Endothelial cell of umbilical vein (primary cell): ENCODE measurements around the gene MED4. TPM values are rescaled to one million over a fixed set of nuclear protein-coding genes. Genes with fewer than 3 reads are reported as not detected.

ENCODE experiments used
- BruUV-seq: library from RNA; stranded (reverse); fragments of 400-500 nt; replicated peaks from 2 replicates; lab custom pipeline; 2021; lab: Mats Ljungman, UMichigan
- CTCF ChIA-PET: fragments of 300-600, 350-600 bp; sonication (Branson Sonifier 250); formaldehyde crosslinking; loops from one replicate; lab custom pipeline; 2021; ENCODE audit warnings: antibody characterized with exemption, inconsistent platforms; lab: Charles Lee
- POLR2A ChIA-PET: fragments of 300-600, 350-600 bp; sonication (Branson Sonifier 250); formaldehyde crosslinking; loops from one replicate; lab custom pipeline; 2021; ENCODE audit warnings: antibody characterized with exemption, inconsistent platforms; lab: Charles Lee
- DNase-seq: peaks from one replicate; pipeline ENCODE4 v3.0.0-alpha.2; 2011; ENCODE audit warnings: low read depth, low spot score
- FAIRE-seq: peaks from 2 replicates; lab custom pipeline; 2011; peaks lifted over from hg19 to GRCh38; lab: Jason Lieb, UNC
- H2AFZ ChIP-seq: 2 replicates; pipeline ENCODE4 v1.6.0; 2012; ENCODE audit warnings: low read depth, low read length, control low read depth, inconsistent platforms
- H3K27ac ChIP-seq: 2 replicates; pipeline ENCODE4 v1.5.1; 2011; ENCODE audit warnings: low read depth, mild to moderate bottlenecking, control low read depth, low read length, moderate library complexity; ENCODE audit not compliant: insufficient read depth
- H3K27me3 ChIP-seq, 2 experiments: 2 replicates each; pipeline versions ENCODE4 v1.6.0 to v1.6.1; 2011; ENCODE audit warnings: low read length in 2 of 2, mixed read lengths in 1 of 2; ENCODE audit not compliant: control insufficient read depth in 2 of 2, insufficient read depth in 2 of 2
- H3K36me3 ChIP-seq, 2 experiments: 2 replicates in 1 of 2; 3 replicates in 1 of 2; pipeline ENCODE4 v1.5.1; 2011; ENCODE audit warnings: low read length in 2 of 2, mild to moderate bottlenecking in 1 of 2, moderate library complexity in 1 of 2; ENCODE audit not compliant: control insufficient read depth in 2 of 2, insufficient read depth in 2 of 2; ENCODE audit errors: extremely low read depth in 1 of 2
- H3K4me1 ChIP-seq: 3 replicates; pipeline ENCODE4 v1.5.1; 2011; ENCODE audit warnings: mild to moderate bottlenecking, low read length; ENCODE audit not compliant: control insufficient read depth, insufficient read depth; ENCODE audit errors: extremely low read depth
- H3K4me2 ChIP-seq: 2 replicates; pipeline ENCODE4 v1.6.1; 2011; ENCODE audit warnings: low read length, control low read depth, mixed read lengths; ENCODE audit not compliant: insufficient read depth
- H3K4me3 ChIP-seq, 3 experiments: fragments of 200-600 bp in 1 of 3; sonication (generic), shearing (Covaris generic) in 1 of 3; replicated peaks in 1 of 3; 2 replicates each; pipeline ENCODE4 v1.5.1; 2011 to 2016; ENCODE audit warnings: control low read depth in 3 of 3, low read length in 3 of 3, mild to moderate bottlenecking in 2 of 3, inconsistent platforms in 1 of 3, low read depth in 1 of 3, moderate library complexity in 1 of 3; ENCODE audit not compliant: insufficient read depth in 1 of 3
- H3K79me2 ChIP-seq: 2 replicates; pipeline ENCODE4 v1.6.0; 2012; ENCODE audit warnings: low read length, inconsistent platforms; ENCODE audit not compliant: control insufficient read depth, insufficient read depth
- H3K9ac ChIP-seq: replicated peaks from 2 replicates; pipeline ENCODE3; 2011; ENCODE audit warnings: low read length, control low read depth; ENCODE audit not compliant: insufficient read depth; ENCODE audit errors: extremely low read depth
- H3K9me1 ChIP-seq: replicated peaks from 3 replicates; pipeline ENCODE4 v1.6.0; 2011; ENCODE audit warnings: mild to moderate bottlenecking, low read length; ENCODE audit not compliant: control insufficient read depth, insufficient read depth; ENCODE audit errors: extremely low read depth
- H3K9me3 ChIP-seq: replicated peaks from 2 replicates; pipeline ENCODE4 v1.5.1; 2012; ENCODE audit warnings: low read length, inconsistent platforms; ENCODE audit not compliant: control insufficient read depth, insufficient read depth
- H4K20me1 ChIP-seq: replicated peaks from 2 replicates; pipeline ENCODE3; 2011; ENCODE audit warnings: mild to moderate bottlenecking, low read length; ENCODE audit not compliant: control insufficient read depth, insufficient read depth; ENCODE audit errors: extremely low read depth
- EZH2 ChIP-seq: IDR thresholded peaks from 2 replicates; pipeline ENCODE4 v1.6.1; 2012; ENCODE audit warnings: borderline replicate concordance, low read depth, mild to moderate bottlenecking, moderate library complexity, low read length, inconsistent platforms; ENCODE audit not compliant: severe bottlenecking
- FOS ChIP-seq: IDR thresholded peaks from 2 replicates; pipeline ENCODE4 v1.6.1; 2011; ENCODE audit warnings: mild to moderate bottlenecking, low read length, moderate library complexity, borderline replicate concordance; ENCODE audit not compliant: insufficient read depth
- dilution Hi-C: fragments of 300-500 bp; cut with MboI; formaldehyde crosslinking; loops from one replicate; pipeline ENCODE4 v1.15.0; 2019; ENCODE audit warnings: low sequenced_read_pairs; ENCODE audit not compliant: extremely low pct_ligation_motif_present
- intact Hi-C: fragments of 100-400 bp; cut with micrococcal nuclease; formaldehyde crosslinking; loops from one replicate; pipeline ENCODE4 v1.10.0; 2022
- polyA plus RNA-seq, 4 experiments: library from polyadenylated mRNA; depleted of rRNA in 3 of 4; stranded (reverse) in 3 of 4; unstranded in 1 of 4; fragments of >200 nt; gene quantifications; 2 replicates each; pipeline versions ENCODE4 v1.2.1 to v1.2.3, GENCODE V29; 2011 to 2012; ENCODE audit warnings: missing spikeins in 1 of 4
- total RNA-seq: library from RNA; stranded (reverse); gene quantifications from 2 replicates; pipeline ENCODE4 v1.2.3, GENCODE V29; 2021
- TF ChIP-seq, protein P1 (sequence below), 2 donors: IDR thresholded peaks; 1 replicate in 1 of 2; 2 replicates in 1 of 2; pipeline ENCODE4 v1.5.1; 2011; ENCODE audit warnings: low read length in 2 of 2, mild to moderate bottlenecking in 2 of 2, moderate library complexity in 2 of 2, control low read depth in 1 of 2, inconsistent platforms in 1 of 2, low read depth in 1 of 2; ENCODE audit not compliant: insufficient read depth in 1 of 2; ENCODE audit errors: extremely low read depth in 1 of 2

The MED4 gene
- total and polyA plus RNA-seq, 2 donors (not counting 3 experiments of a cell fraction or from before 2014, with no cell fraction given), result 21.9 to 43.3 TPM

DNA sequence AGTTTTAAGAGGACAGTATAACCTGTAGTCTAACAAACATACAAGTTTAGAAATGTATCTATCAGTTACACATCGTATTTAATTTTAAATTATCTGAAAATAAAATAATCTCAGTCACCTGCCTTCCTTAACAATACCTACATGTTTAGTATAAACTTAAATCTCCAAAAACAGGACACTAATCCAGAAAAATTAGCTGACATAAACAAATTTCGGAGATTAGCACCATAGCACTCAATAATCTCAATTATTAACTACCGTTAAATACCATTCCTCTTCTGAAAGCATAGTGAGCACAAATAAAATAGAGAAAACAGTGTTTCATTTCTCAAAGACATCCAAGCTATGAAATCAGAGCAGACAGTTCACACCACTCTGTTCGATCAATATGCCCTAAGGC, 13.2 kb downstream of the MED4 start:
- no peak overlapping the region for H3K27ac ChIP-seq
- intact Hi-C loops, result no loop called here
- H3K9me3 ChIP-seq, result no peaks in the 10 kb centered on the region
- H2AFZ ChIP-seq, result no peak overlapping the region
- H3K36me3 ChIP-seq, result peaks cover 16 to 20% of the 10 kb centered on the region in 2 experiments
- H3K4me2 ChIP-seq, result no peak overlapping the region
- TF ChIP-seq FOS (no peak), EZH2 (no peak)
- TF ChIP-seq, protein P1, sequence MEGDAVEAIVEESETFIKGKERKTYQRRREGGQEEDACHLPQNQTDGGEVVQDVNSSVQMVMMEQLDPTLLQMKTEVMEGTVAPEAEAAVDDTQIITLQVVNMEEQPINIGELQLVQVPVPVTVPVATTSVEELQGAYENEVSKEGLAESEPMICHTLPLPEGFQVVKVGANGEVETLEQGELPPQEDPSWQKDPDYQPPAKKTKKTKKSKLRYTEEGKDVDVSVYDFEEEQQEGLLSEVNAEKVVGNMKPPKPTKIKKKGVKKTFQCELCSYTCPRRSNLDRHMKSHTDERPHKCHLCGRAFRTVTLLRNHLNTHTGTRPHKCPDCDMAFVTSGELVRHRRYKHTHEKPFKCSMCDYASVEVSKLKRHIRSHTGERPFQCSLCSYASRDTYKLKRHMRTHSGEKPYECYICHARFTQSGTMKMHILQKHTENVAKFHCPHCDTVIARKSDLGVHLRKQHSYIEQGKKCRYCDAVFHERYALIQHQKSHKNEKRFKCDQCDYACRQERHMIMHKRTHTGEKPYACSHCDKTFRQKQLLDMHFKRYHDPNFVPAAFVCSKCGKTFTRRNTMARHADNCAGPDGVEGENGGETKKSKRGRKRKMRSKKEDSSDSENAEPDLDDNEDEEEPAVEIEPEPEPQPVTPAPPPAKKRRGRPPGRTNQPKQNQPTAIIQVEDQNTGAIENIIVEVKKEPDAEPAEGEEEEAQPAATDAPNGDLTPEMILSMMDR (IDR thresholded peaks at IDR 0.05; ENCODE audit: extremely low read depth in 1 of 2, insufficient read depth in 1 of 2, low read depth in 1 of 2, low read length in 2 of 2), result no peak
- no peaks in the 10 kb centered on the region for H3K4me1 ChIP-seq
- no peak for DNase-seq
- ChIA-PET POLR2A (no interaction called here), CTCF (interaction anchor here (1.9 to 2.4 kb wide), 2 partner anchors 13 to 44 kb away, joined by 6 read pairs; partner anchors contain the start of genes MED4 and NUDT15)
- H3K27me3 ChIP-seq, result no peaks in the 10 kb centered on the region
- no peaks in the 10 kb centered on the region for H3K9me1 ChIP-seq
- no peak for FAIRE-seq
- BruUV-seq, result no TSS peak
- dilution Hi-C loops, result no loop called here
- no peak overlapping the region for H3K4me3 ChIP-seq
- H4K20me1 ChIP-seq, result no peaks in the 10 kb centered on the region
- no peak overlapping the region for H3K9ac ChIP-seq
- peaks cover 2% of the 10 kb centered on the region for H3K79me2 ChIP-seq

DNA sequence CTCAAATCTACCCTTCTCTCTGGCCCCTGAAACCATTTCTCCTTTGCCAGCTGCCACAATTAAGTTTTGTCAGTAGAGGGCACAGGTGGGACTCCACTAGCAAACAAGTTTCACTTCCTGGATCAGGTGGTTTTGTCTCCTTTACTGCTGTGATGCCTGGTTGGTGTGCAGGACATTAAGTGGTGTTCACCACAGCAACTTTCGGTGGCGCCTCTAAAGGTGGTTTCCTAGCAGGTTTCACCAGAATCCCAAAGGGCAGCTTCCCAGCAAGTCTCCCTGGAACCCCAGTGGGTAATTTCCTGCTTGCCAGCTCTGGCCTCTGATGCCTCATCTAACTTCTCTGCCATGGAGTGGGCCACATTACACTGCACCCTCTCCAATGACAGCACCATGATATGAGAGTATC, 16.6 kb downstream of the MED4 start:
- TF ChIP-seq, protein P1 (IDR thresholded peaks at IDR 0.05; ENCODE audit: extremely low read depth in 1 of 2, insufficient read depth in 1 of 2, low read depth in 1 of 2, low read length in 2 of 2), result peak in 1 of 2 donors; percentile 23
- TF ChIP-seq EZH2, result no peak
- peak; percentile 17 for DNase-seq

More for the DNA sequence above, 16.6 kb downstream of the MED4 start:
- dilution Hi-C loops, result no loop called here
- no TSS peak for BruUV-seq
- Histone ChIP-seq H4K20me1 (no peaks in the 10 kb centered on the region), H3K4me2 (no peak overlapping the region), H3K36me3 (peaks cover 23 to 28% of the 10 kb centered on the region in 2 experiments), H3K4me1 (no peaks in the 10 kb centered on the region), H2AFZ (no peak overlapping the region), H3K9me3 (no peaks in the 10 kb centered on the region), H3K4me3 (no peak overlapping the region), H3K27me3 (no peaks in the 10 kb centered on the region), H3K9me1 (no peaks in the 10 kb centered on the region), H3K79me2 (no peaks in the 10 kb centered on the region), H3K9ac (no peak overlapping the region), H3K27ac (no peak overlapping the region)
- FAIRE-seq, result peak; percentile 66
- CTCF ChIA-PET, result interaction anchor here (1.2 to 2.7 kb wide), 5 partner anchors 9 to 691 kb away, joined by 3 to 7 read pairs (median 5); partner anchors contain the start of gene ITM2B
- intact Hi-C loops, result no loop called here
- POLR2A ChIA-PET, result no interaction called here
